PFSK-1 (cell line): ENCODE measurements around the gene ADAM23.

Experiments
- POLR2AphosphoS5 ChIP-seq: IDR thresholded peaks from 2 replicates; pipeline ENCODE4 v1.6.1; 2012; ENCODE audit warnings: low read depth, mild to moderate bottlenecking, control low read depth, low read length, moderate library complexity
- REST ChIP-seq, 2 experiments: IDR thresholded peaks; 2 replicates each; pipeline versions ENCODE4 v1.6.1 to v1.8.0; 2011 to 2012; ENCODE audit warnings: low read depth in 2 of 2, low read length in 2 of 2, control low read depth in 1 of 2, inconsistent platforms in 1 of 2, mild to moderate bottlenecking in 1 of 2, moderate library complexity in 1 of 2; ENCODE audit not compliant: insufficient read depth in 1 of 2
- SIN3A ChIP-seq: IDR thresholded peaks from 2 replicates; pipeline ENCODE4 v1.6.1; 2012; ENCODE audit warnings: mild to moderate bottlenecking, low read length, moderate library complexity, borderline replicate concordance; ENCODE audit not compliant: insufficient read depth
- TAF1 ChIP-seq: IDR thresholded peaks from 2 replicates; pipeline ENCODE4 v1.6.1; 2012; ENCODE audit warnings: low read length, control low read depth, borderline replicate concordance; ENCODE audit not compliant: insufficient read depth

GRCh38 chr2:206462240-206462854, 19.0 kb downstream of the ADAM23 start:
- TF ChIP-seq POLR2AphosphoS5 (no peak), TAF1 (no peak), REST (IDR thresholded peaks at IDR 0.05; ENCODE audit: insufficient read depth in 1 of 2, low read depth in 2 of 2, low read length in 2 of 2) (no peak), SIN3A (no peak)
